H9 (cell line): Measurements from ENCODE around the gene P2RX6. TPM values are rescaled to one million over a fixed set of nuclear protein-coding genes. Genes with fewer than 3 reads are reported as not detected.

Experiments
- DNase-seq: peaks from one replicate; pipeline ENCODE4 v3.0.0-alpha.2; 2017
- H2AFZ ChIP-seq: one replicate; pipeline ENCODE4 v1.6.1; 2013; ENCODE audit warnings: mild to moderate bottlenecking, low read length, control low read depth, moderate library complexity
- H2AK5ac ChIP-seq: 2 replicates; pipeline ENCODE4 v1.6.1; 2013; ENCODE audit warnings: low read length, control low read depth, mixed read lengths; ENCODE audit not compliant: insufficient read length
- H2BK120ac ChIP-seq: one replicate; pipeline ENCODE4 v1.6.1; 2013; ENCODE audit warnings: low read depth, mild to moderate bottlenecking, low read length, control low read depth, inconsistent platforms; ENCODE audit not compliant: poor library complexity, severe bottlenecking
- H2BK12ac ChIP-seq: 2 replicates; pipeline ENCODE4 v1.6.1; 2013; ENCODE audit warnings: low read length, control low read depth, mixed read lengths, low read depth; ENCODE audit not compliant: insufficient read length
- H2BK15ac ChIP-seq: 2 replicates; pipeline ENCODE4 v1.6.1; 2013; ENCODE audit warnings: low read depth, low read length, control low read depth
- H2BK20ac ChIP-seq: one replicate; pipeline ENCODE4 v1.6.1; 2013; ENCODE audit warnings: low read depth, mild to moderate bottlenecking, low read length, control low read depth, inconsistent platforms; ENCODE audit not compliant: poor library complexity, severe bottlenecking
- H2BK5ac ChIP-seq: 2 replicates; pipeline ENCODE4 v1.6.1; 2013; ENCODE audit warnings: low read length, control low read depth, mixed read lengths; ENCODE audit not compliant: insufficient read length
- H3K14ac ChIP-seq: 2 replicates; pipeline ENCODE4 v1.6.1; 2013; ENCODE audit warnings: low read length, control low read depth; ENCODE audit not compliant: insufficient read depth
- H3K18ac ChIP-seq: 2 replicates; pipeline ENCODE4 v1.6.1; 2013; ENCODE audit warnings: low read depth, mild to moderate bottlenecking, mixed read lengths, low read length, control low read depth; ENCODE audit not compliant: insufficient read length
- H3K23ac ChIP-seq: 2 replicates; pipeline ENCODE4 v1.6.1; 2013; ENCODE audit warnings: low read length, control low read depth, mixed read lengths, low read depth; ENCODE audit not compliant: insufficient read length
- H3K23me2 ChIP-seq: 2 replicates; pipeline ENCODE4 v1.6.1; 2013; ENCODE audit warnings: low read depth, mild to moderate bottlenecking, mixed read lengths, low read length, control low read depth; ENCODE audit not compliant: insufficient read length, poor library complexity, severe bottlenecking
- H3K27ac ChIP-seq: 2 replicates; pipeline ENCODE4 v1.5.1; 2013; ENCODE audit warnings: low read length, control low read depth, mixed read lengths, low read depth; ENCODE audit not compliant: insufficient read length
- H3K27me3 ChIP-seq: 2 replicates; pipeline ENCODE4 v1.6.1; 2013; ENCODE audit warnings: low read length, control low read depth, inconsistent platforms; ENCODE audit not compliant: insufficient read depth
- H3K4ac ChIP-seq: 2 replicates; pipeline ENCODE4 v1.6.1; 2013; ENCODE audit warnings: low read depth, mild to moderate bottlenecking, control low read depth, inconsistent platforms, low read length, moderate library complexity
- H3K4me1 ChIP-seq: 2 replicates; pipeline ENCODE4 v1.6.1; 2013; ENCODE audit warnings: low read length, control low read depth, inconsistent platforms; ENCODE audit not compliant: insufficient read depth
- H3K4me2 ChIP-seq: 2 replicates; pipeline ENCODE4 v1.6.1; 2013; ENCODE audit warnings: low read length, control low read depth, mixed read lengths; ENCODE audit not compliant: insufficient read length, insufficient read depth
- H3K56ac ChIP-seq: 2 replicates; pipeline ENCODE4 v1.6.1; 2013; ENCODE audit warnings: low read depth, mild to moderate bottlenecking, mixed read lengths, low read length, control low read depth; ENCODE audit not compliant: insufficient read length
- H3K79me1 ChIP-seq: 2 replicates; pipeline ENCODE4 v1.6.1; 2013; ENCODE audit warnings: low read depth, mild to moderate bottlenecking, moderate library complexity, low read length, control low read depth, inconsistent platforms; ENCODE audit not compliant: insufficient read depth, poor library complexity, severe bottlenecking
- H3K79me2 ChIP-seq: 2 replicates; pipeline ENCODE4 v1.6.1; 2013; ENCODE audit warnings: low read length, control low read depth, inconsistent platforms; ENCODE audit not compliant: insufficient read depth
- H3K9ac ChIP-seq: 2 replicates; pipeline ENCODE4 v1.6.1; 2013; ENCODE audit warnings: low read length, control low read depth, mixed read lengths; ENCODE audit not compliant: insufficient read length; ENCODE audit errors: extremely low read depth
- H3K9me3 ChIP-seq: one replicate; pipeline ENCODE4 v1.6.1; 2013; ENCODE audit warnings: low read depth, low read length, inconsistent platforms; ENCODE audit not compliant: control insufficient read depth
- H3T11ph ChIP-seq: one replicate; pipeline ENCODE4 v1.6.1; 2013; ENCODE audit warnings: mild to moderate bottlenecking, low read length, control low read depth, inconsistent platforms
- H4K20me1 ChIP-seq: one replicate; pipeline ENCODE4 v1.6.1; 2013; ENCODE audit not compliant: control insufficient read depth, insufficient read length, insufficient read depth
- H4K5ac ChIP-seq: 2 replicates; pipeline ENCODE4 v1.6.1; 2013; ENCODE audit warnings: low read depth, mild to moderate bottlenecking, mixed read lengths, low read length, control low read depth; ENCODE audit not compliant: insufficient read length
- H4K8ac ChIP-seq: replicated peaks from 2 replicates; pipeline ENCODE4 v1.6.1; 2013; ENCODE audit warnings: low read length, control low read depth, mixed read lengths, low read depth; ENCODE audit not compliant: insufficient read length
- H4K91ac ChIP-seq: 2 replicates; pipeline ENCODE4 v1.6.1; 2013; ENCODE audit warnings: low read depth, mild to moderate bottlenecking, moderate library complexity, mixed read lengths, low read length, control low read depth; ENCODE audit not compliant: insufficient read length
- H3K27ac Mint-ChIP-seq, 3 experiments: 2 replicates in 2 of 3; 3 replicates in 1 of 3; pipeline ENCODE4 v1.8.0; 2020 to 2021; ENCODE audit warnings: mixed read lengths in 3 of 3, mild to moderate bottlenecking in 1 of 3, moderate library complexity in 1 of 3
- H3K27me3 Mint-ChIP-seq: 2 replicates; pipeline ENCODE4 v1.8.0; 2021; ENCODE audit warnings: low read depth, mild to moderate bottlenecking, moderate library complexity, mixed read lengths
- H3K36me3 Mint-ChIP-seq, 3 experiments: 2 replicates in 2 of 3; 3 replicates in 1 of 3; pipeline ENCODE4 v1.8.0; 2020 to 2021; ENCODE audit warnings: low read depth in 3 of 3, mixed read lengths in 3 of 3; ENCODE audit not compliant: insufficient read depth in 1 of 3
- H3K4me1 Mint-ChIP-seq, 2 experiments: 2 replicates each; pipeline ENCODE4 v1.8.0; 2020; ENCODE audit warnings: mixed read lengths in 2 of 2
- H3K4me3 Mint-ChIP-seq, 2 experiments: 2 replicates in 1 of 2; 3 replicates in 1 of 2; pipeline ENCODE4 v1.8.0; 2020 to 2021; ENCODE audit warnings: mild to moderate bottlenecking in 2 of 2, mixed read lengths in 2 of 2, moderate library complexity in 1 of 2
- H3K9me3 Mint-ChIP-seq, 2 experiments: 2 replicates in 1 of 2; 3 replicates in 1 of 2; pipeline ENCODE4 v1.8.0; 2020; ENCODE audit warnings: mild to moderate bottlenecking in 2 of 2, mixed read lengths in 2 of 2, moderate library complexity in 1 of 2
- WGBS: extraction: QIAGEN DNeasy Blood & Tissue Kit; methylation state at CpG from one replicate; pipeline ENCODE4 v1.1.7; 2013; ENCODE audit warnings: missing lambda C conversion rate, low lambda C conversion rate, mixed read lengths; ENCODE audit not compliant: insufficient read length; ENCODE audit errors: extremely low coverage; 5-methylcytosine and 5-hydroxymethylcytosine counted together
- total RNA-seq: library from RNA; stranded (reverse); gene quantifications from 2 replicates; pipeline ENCODE4 v1.2.1, GENCODE V29; 2021
- TF ChIP-seq, protein P1 (sequence below): fragments of 200-600 bp; sonication (generic); conservative IDR thresholded peaks from 3 replicates; pipeline ENCODE4 v1.8.0; 2021; ENCODE audit warnings: antibody characterized with exemption, mild to moderate bottlenecking

The P2RX6 gene
- total RNA-seq, 1 experiment from 2014 or later: not detected

DNA sequence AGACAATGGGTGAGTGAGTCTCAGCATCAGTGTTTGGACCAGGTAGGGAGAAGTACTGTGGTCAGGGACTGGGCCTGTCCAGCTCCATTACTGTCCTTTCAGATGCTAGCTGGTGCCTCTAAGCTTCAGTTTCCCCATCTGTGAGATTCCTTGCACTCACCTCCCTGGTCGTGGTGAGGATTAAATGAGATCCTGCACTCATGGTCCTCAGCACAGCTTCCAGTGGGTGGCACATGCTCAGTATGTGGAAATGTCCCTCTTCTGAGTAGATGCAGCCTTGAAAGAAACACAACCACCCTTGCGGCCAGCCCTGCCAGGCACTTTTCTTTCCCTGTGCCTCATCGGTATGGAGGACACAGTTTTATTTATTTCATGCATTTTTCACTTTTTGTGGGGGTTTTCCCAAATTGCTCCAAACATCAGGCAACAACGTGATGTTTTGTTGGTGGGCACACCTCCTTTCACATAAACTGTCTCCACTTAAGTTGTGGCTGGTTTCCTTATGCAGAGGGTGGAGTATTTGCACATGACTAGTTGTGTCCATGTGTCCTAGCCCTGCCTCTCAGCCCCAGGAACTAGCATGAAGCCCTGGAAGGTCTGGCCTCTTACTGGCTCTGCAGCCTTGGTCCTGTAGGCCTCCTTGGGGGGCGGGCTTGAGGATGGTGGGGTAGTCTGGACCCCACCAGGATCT is 31.7 kb upstream of the P2RX6 start:
- Histone ChIP-seq H2BK15ac (no peak overlapping the region), H3K23ac (no peak overlapping the region), H2AK5ac (no peak overlapping the region), H2BK12ac (no peak overlapping the region), H3K9me3 (no peaks in the 10 kb centered on the region), H3K14ac (no peak overlapping the region), H2BK20ac (no peak overlapping the region), H3K4ac (no peak overlapping the region), H3K23me2 (peaks cover 14% of the 10 kb centered on the region), H4K20me1 (no peaks in the 10 kb centered on the region), H4K5ac (no peak overlapping the region), H3K4me2 (peak overlapping the region; percentile 73), H3K56ac (no peak overlapping the region), H3K18ac (no peak overlapping the region), H2AFZ (no peak overlapping the region), H3K79me2 (no peaks in the 10 kb centered on the region), H3K27me3 (no peaks in the 10 kb centered on the region), H2BK120ac (no peak overlapping the region), H2BK5ac (no peak overlapping the region), H4K91ac (no peak overlapping the region), H3K79me1 (no peaks in the 10 kb centered on the region), H3T11ph (no peak overlapping the region), H4K8ac (no peak overlapping the region), H3K4me1 (0 out of 2 replicates have a peak, but pooled peaks cover 2% of the 10 kb centered on the region), H3K9ac (no peak overlapping the region), H3K27ac (no peak overlapping the region)
- peak overlapping the region; percentile 94 to 98 for H3K4me3 Mint-ChIP-seq
- no peak for DNase-seq
- peaks cover 18% of the 10 kb centered on the region for H3K27me3 Mint-ChIP-seq
- TF ChIP-seq, protein P1, sequence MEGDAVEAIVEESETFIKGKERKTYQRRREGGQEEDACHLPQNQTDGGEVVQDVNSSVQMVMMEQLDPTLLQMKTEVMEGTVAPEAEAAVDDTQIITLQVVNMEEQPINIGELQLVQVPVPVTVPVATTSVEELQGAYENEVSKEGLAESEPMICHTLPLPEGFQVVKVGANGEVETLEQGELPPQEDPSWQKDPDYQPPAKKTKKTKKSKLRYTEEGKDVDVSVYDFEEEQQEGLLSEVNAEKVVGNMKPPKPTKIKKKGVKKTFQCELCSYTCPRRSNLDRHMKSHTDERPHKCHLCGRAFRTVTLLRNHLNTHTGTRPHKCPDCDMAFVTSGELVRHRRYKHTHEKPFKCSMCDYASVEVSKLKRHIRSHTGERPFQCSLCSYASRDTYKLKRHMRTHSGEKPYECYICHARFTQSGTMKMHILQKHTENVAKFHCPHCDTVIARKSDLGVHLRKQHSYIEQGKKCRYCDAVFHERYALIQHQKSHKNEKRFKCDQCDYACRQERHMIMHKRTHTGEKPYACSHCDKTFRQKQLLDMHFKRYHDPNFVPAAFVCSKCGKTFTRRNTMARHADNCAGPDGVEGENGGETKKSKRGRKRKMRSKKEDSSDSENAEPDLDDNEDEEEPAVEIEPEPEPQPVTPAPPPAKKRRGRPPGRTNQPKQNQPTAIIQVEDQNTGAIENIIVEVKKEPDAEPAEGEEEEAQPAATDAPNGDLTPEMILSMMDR: no peak
- no peak overlapping the region; a peak in 1 of 7 replicates for H3K27ac Mint-ChIP-seq
- H3K9me3 Mint-ChIP-seq: peaks cover 9% of the 10 kb centered on the region in 2 experiments
- H3K36me3 Mint-ChIP-seq: peaks cover 4 to 29% (median 27%) of the 10 kb centered on the region in 3 experiments
- WGBS: no CpG with 5 or more reads among the region's 5 CpGs
- H3K4me1 Mint-ChIP-seq: peaks cover 28 to 30% of the 10 kb centered on the region in 2 experiments
